GM19452 (cell line): ENCODE data around the gene ZNF518B.
"Not testable (repeated sequence)": the region's sequence is repeated elsewhere in the genome, so short reads cannot be mapped to it uniquely, and the experiment has no call there.

ENCODE experiments used
- ATAC-seq: cut with Tn5 transposase; IDR thresholded peaks from one replicate; pipeline ENCODE4 v1.9.1; 2021; ENCODE audit not compliant: unreplicated experiment

ZNF518B gene

DNA sequence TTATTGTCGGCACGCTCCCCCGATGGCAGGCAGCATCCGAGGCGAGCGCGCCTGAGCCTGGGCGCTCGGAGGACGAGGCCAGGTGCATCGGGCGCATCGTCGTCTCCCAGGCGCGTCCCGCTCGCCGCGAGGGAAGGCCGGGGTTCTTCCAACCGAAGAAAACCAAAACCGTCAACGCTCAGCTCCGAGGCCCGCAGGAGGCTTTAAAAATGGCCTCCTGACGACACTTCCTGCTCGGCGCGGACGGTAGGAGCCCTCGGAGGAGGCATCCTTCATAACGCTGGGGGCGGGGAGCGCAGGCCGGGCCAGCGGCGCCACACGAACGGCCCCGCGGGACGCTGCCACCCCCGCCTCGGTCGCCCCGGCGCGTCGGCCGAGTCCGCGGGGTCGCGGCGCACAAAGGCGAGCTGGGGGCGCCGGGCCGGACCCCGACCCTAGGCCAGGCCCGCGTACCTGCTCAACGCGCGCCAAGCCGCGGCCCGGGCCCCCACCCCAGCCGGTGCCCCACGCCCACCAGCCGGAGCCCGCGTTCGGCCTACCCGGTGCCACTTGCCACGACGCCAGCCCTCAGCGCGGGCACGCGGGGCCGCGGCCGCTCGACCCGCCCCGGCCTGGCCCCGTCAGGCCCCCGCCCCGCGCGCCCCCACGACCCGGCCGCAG is 501 bp downstream of the ZNF518B start:
- ATAC-seq: peak; percentile 65

DNA sequence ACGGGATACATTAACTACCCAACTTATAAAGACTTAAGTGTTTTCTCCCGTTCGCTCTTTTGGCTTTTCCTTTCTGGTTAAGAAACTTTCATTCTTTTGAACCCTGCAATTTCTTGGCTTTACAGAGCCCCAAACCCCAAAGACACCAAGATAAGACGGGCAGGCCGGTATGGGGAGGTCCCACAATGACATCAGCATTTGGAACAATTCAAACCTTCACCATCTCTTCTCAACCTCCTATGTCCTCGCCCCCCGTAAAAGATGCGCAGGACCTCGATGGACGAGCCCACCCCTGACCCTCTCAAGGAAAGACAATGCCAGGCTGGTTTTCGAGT is 999 bp downstream of the ZNF518B start:
- ATAC-seq: no peak

DNA sequence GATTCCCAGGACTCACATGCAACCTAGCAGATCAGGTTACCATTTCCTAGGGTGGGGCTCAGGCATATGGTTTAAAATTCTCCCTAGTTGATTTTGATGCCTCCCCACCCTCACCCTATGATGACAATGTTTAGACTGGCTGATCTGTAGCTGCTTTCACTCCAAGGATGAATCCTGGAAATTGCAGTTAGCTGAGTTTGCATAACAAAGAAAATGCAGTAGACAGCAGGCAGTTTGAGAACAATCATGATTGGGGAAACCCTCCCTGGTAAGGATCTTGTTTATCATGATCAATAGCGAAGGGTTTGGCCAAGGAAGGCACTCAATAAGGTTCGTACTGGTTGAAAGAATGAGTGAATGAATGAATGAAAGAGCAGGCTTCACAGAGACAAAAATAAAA is 2.1 kb downstream of the ZNF518B start:
- no peak for ATAC-seq

DNA sequence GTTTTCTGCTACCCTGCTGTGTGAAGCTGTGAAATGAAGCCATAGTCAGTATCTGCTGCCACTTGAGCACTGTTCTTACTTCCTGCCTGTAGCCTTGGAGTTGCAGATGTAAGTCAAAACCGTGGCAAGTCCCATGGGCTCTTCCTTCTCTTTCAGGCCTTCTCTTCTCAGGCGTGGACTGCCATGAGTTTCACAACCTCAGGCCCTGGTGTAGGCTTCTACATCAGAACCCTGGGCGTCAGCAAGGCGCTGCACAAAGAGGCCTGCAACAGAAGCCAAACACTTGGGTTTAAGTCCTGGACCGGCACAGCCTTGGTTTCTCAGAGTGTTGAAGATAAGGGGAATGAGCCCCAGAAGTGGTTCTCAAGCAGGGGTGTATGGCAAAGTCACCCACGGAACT is 2.5 kb downstream of the ZNF518B start:
- ATAC-seq: no peak

DNA sequence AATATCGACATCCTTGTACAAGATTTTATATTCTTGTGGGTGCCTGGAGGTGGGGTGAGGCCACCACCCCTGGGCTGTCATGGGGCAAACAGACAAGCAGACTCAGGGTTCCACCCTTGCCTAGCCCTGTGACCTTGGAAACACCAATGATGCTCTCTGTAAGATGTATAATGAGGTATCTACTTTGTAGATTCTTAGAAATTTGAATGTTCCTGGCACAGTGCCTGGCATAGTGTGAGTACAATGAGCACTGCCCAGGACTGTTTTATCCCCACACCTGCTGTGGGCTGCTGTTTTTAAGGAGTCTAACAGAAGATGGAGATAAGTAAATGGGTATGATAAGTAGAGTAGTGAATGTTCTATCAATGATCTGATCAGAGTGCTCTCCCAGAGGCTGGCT is 3.1 kb downstream of the ZNF518B start:
- ATAC-seq: no peak

DNA sequence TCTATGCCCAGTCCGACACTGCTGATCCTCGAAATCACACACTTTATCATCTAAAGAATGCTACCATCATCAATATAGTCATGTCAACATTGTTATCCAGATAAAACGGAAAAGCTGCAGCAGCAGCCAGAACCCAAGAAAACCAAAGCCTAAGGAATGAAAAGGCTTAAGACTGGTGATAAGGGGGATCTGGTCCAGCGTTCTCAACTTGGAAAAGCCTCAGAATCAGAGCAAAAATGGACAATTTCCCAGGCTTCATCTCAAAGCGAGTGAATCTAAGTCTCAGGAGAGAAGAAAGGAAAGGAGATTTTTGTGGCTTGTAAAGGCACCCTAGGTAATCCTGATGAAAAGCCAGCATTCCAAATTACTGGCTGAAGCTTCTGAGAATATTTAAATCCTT is 8.2 kb downstream of the ZNF518B start:
- ATAC-seq: no peak

DNA sequence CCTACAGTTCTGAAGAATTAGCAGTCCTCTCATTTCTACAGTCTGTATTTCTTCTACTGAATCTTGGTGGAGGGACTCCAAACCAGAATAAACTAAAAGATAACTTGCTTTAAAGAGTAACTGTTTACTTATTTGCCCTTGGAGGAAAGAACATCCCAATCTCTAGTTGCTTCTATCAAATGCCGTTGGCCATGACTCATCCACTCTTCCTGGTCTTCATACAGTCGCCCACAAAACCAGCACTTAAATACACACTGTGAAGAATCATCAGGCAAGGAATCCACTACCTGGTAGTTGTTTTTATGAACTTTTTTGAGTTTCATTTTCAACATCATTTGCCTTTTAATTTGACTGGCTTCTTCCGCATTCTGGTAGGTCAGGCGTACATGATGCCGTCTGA is 14.2 kb downstream of the ZNF518B start:
- ATAC-seq: no peak

DNA sequence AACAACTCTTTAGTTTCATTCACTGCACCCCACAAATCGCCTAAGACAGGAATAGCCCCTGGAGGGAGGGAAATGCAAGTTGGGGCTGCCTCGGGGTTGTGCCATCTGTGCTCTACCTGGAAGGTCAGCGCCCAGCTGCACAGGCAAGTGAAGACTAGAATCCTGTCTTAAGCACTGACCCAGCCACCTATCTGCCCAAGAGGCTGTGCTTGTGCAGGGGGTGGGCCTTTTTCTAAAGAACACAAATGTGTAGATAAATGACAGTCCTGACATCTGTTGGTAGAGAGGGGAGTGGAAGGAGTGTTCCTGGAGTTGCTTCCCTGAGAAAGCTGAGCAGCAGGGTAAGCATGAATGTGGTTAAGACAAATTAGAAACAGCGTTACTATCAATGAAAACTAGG is 15.7 kb downstream of the ZNF518B start:
- ATAC-seq: no peak

DNA sequence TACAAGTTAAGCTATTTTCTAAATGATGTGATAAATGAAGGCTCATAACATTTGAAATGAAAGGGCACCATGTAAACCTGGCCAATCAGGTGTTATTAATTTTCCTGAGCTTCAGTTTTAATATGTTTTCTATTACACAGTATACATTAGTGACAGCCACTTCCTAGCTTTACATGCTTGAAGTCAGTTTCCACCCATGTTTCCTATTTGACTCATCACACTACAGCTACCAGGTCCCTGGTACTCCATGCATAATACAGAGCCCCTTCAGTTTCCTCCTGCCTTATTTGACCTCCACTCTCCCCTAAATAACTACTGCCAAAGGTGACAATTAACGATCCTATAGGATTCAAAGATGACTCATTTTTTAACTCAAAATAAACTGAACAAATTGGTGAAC is 18.3 kb downstream of the ZNF518B start:
- peak; percentile 60 for ATAC-seq

DNA sequence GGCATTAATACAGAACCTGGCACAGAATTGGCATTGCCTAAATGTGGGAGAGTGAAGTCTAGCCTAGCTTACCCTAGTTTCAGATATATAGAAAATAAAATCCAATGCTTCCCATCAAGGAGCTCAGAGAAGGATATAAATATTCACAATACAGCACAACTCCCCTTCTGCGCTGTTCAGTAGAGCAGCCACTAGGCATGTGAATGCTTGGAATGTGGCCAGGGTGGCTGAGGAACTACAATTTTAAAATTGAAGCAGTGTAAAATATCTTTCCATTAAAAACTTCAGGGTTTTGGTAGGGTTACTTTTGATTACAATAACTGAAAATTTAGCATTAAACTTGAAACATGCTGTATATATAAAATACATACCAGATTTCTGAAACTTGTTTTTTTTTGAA is 19.5 kb downstream of the ZNF518B start:
- ATAC-seq: no peak

DNA sequence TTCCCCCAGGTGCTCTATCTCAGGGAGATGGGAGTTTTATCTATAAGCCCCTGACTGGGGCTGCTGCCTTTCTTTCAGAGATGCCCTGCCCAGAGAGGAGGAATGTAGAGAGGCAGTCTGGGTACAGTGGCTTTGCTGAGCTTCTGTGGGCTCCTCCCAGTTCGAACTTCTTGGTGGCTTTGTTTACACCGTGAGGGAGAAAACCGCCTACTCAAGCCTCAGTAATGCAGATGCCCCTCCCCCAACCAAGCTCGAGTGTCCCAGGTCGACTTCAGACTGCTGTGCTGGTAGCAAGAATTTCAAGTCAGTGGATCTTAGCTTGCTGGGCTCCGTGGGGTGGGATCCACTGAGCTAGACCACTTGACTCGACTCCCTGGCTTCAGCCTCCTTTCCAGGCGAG is 29.5 kb downstream of the ZNF518B start:
- not testable (repeated sequence) for ATAC-seq

DNA sequence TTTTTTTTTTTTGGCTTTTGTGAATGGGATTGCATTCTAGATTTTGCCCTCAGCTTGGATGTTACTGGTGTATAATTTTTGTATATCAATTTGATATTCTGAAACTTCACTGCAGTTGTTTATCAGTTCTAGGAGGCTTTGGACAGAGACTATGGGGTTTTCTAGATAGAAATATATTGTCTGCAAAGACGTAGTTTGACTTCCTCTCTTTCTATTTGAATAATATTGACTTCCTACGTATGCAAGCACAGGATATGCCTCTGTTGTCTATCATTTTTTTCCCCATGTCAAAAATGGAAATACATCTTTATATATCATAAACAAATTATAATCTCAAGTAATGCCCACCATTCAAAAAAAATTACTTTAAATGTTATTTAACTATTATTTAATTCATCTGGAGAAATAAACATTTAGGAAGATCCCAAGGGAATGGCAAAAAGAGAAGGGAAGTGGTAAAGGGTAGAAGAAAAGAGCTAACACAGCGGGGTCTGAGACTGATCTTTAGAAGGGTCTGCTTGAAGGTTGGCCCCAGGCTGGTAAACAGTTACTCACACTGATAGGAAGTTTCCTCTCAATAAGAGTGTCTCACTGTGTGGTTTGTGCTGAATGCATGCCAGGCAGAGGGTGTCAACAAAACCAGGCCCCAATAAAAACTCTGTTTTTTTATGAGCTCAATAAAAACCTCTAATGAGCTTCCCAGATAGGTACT is 35.7 kb downstream of the ZNF518B start:
- no peak for ATAC-seq

DNA sequence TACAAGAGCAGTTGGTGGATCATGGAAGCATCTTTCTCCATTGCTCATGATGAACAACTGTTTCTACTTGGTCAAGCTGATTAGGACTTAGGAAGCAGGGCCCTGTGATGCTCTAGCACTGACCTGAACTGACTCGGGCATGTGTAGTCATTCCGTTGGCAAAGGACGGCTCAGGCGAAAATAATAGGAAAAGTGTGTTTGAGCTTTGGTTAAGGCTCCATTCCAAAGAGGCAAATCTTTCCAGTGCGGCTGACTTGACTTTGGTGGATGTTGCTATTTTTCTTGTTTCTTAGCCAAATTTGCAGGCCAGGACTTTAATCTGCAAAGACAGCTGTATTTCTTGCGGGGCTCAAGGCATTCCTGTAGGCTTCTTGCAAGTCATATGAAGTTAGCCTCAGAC is 39.5 kb downstream of the ZNF518B start:
- no peak for ATAC-seq

DNA sequence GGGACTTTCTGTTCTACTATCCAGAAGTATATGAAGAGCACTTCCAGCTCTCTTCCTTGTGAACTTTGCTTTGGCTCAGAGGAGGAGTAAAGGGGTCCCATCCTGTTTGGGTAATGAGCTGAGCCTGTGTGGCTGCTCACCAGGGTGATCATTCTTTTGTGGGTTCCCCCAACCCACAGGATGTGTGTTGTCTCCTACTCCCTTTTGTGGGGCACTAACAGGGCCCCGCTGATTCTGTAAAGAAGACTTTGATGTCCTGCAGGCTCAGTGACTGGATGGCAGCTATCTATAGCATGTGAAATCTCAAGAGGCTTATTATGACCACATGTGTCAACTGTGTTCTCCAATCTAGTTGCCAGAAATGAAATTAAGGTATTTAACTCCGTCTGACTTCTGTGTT is 40.8 kb downstream of the ZNF518B start:
- no peak for ATAC-seq

DNA sequence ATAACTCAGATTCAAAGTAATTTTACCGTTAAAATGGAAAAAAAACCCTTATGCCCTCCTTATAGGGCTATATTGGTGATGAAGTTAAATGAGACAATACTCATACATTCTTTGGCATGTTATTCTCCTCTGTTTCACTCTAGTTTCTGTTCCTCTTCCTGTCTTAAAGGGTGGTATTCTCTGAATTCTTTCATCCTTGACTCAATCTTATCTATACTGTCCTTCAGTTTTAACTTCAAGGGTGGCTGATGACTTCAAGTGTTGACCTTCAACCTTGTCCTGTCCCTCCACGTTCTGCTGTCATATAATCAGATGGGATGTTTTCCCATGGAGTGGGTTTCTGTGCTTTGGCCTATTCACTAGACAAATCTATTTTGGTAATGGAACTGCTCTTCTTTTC is 44.0 kb downstream of the ZNF518B start:
- ATAC-seq: peak; percentile 73

DNA sequence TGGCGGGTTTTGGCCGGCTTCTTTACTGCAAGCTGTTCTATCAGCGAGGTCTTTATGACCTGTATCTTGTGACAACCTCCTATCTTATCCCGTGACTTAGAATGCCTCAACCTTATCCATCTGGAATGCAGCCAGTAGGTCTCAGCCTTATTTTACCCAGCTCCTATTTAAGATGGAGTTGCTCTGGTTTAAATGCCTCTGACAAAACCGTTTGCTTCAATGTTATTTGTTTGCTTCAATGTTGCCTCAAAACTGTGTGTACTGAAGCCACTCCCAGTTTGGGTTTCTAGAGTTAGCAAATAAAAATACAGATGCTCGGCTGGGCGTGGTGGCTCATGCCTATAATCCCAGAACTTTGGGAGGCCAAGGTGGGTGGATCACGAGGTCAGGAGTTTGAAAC is 51.6 kb downstream of the ZNF518B start:
- no peak for ATAC-seq

DNA sequence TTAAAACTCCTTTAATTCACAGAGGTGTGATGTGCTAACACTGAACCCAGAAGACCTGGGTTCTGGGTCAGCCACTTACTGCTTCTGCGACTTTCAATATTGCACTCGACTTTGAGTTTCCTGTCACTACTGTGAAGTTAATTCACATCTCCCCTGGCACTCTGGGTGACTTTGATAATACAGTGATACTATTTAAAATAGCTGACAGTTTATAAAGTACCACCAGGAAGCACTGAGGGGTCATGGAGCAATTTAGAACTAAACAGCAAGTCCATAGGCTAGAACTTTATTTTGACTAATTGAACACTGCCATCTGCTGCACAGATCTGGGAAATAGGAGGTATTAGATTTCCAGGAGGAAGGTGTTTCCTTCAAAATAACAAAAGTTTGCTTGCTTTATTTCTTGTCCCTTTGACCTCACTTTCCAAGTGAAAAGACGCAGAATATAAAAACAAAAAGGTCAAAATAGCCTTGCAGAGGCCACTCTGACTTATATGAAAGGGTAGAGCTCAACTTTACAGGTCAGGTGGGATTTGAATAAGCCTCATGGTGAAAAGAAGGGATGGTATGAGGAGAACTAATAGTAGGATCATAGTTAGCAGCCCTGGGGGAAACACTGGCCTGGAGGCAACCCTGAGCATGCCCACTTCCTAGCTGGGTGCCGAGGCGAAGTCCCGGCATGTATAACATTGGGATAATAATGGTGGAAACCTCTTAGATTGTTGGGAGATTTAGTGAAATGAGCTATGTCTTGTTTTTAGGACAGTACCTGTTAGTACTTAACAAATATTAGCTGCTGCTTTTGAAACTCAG is 53.4 kb downstream of the ZNF518B start:
- ATAC-seq: no peak

DNA sequence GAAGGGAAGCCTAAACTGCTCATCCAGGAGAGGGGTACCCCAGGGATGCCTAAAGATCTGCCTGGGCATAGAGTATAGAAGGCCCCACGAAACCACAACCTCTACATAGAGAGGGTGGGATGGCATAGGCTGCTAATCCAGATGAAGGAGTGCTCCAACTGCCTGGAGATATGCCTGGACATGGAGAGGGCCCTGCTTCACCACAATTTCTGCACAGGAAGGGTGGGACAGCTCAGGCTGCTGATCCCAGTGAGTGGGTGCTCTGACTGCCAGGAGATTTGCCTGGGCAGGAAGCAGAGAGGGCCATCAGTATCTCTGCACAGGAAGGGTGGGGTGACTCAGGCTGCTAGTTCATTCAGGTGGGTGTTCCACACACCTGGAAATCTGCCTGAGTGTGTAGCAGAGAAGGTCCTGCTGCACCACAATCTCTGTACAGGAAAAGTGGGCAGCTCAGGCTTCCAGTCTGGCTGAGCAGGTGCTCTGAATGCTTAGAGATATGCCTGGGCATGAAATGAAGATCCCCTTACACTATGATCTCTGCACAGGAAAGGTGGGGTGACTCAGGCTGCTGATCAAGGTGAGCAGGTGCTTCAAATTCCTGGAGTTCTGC is 61.1 kb downstream of the ZNF518B start:
- no peak for ATAC-seq
